ENCODE data around the gene GRB14. TPM values are rescaled to one million over a fixed set of nuclear protein-coding genes. Genes with fewer than 3 reads are reported as not detected.

The GRB14 gene
- total RNA-seq, 1 experiment from 2014 or later, result not detected

DNA sequence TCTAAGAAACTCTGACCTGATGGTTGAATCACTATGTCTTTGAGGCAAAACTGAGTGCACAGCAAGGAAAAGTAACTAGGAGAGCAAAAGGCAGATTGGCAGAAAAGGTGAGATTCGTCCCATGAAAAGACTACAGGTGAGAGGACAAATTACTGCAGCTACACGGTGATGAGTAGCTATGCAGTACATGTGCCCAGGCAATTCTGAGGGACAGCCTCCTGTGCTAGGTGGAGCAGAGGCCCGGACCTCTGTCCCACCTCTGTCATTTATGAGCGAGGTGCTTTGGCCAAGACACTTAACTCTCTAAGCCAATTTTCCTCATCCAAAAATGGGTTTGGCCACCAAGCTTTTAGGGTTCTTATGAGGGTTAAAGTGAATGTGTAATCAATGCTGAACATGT, 59.9 kb downstream of the GRB14 start:
- ATAC-seq (no peak), DNase-seq (ENCODE audit: low read depth, low spot score) (no peak)
- TF ChIP-seq, protein P1, sequence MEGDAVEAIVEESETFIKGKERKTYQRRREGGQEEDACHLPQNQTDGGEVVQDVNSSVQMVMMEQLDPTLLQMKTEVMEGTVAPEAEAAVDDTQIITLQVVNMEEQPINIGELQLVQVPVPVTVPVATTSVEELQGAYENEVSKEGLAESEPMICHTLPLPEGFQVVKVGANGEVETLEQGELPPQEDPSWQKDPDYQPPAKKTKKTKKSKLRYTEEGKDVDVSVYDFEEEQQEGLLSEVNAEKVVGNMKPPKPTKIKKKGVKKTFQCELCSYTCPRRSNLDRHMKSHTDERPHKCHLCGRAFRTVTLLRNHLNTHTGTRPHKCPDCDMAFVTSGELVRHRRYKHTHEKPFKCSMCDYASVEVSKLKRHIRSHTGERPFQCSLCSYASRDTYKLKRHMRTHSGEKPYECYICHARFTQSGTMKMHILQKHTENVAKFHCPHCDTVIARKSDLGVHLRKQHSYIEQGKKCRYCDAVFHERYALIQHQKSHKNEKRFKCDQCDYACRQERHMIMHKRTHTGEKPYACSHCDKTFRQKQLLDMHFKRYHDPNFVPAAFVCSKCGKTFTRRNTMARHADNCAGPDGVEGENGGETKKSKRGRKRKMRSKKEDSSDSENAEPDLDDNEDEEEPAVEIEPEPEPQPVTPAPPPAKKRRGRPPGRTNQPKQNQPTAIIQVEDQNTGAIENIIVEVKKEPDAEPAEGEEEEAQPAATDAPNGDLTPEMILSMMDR (IDR thresholded peaks at IDR 0.05), result no peak
- TF ChIP-seq POLR2AphosphoS5 (IDR thresholded peaks at IDR 0.05; ENCODE audit: low read depth, low read length), result no peak
- POLR2A ChIA-PET, result no interaction called here
- BruUV-seq (replicated peaks), result no TSS peak
- Histone ChIP-seq H3K9me3 (ENCODE audit: control insufficient read depth, insufficient read depth, low read depth, low read length) (no peaks in the 10 kb centered on the region), H3K36me3 (ENCODE audit: control insufficient read depth, insufficient read depth, low read length) (no peaks in the 10 kb centered on the region), H3K27ac (ENCODE audit: low read length) (no peak overlapping the region), H3K4me3 (ENCODE audit: low read depth in 2 of 2, low read length in 2 of 2) (no peak overlapping the region), H3K4me1 (ENCODE audit: control insufficient read depth, insufficient read depth, low read length) (no peaks in the 10 kb centered on the region), H3K27me3 (ENCODE audit: control insufficient read depth, insufficient read depth, low read length) (no peaks in the 10 kb centered on the region; the same call in 1 of the 2 replicates)
- in situ Hi-C loops (cut with HindIII; ENCODE audit: low pct_unique_long_range_greater_than_20kb, low sequenced_read_pairs), result no loop called here
- CTCF ChIA-PET, result interaction anchor here (0.6 kb wide), 1 partner anchor 903 kb away, joined by 9 read pairs; no protein-coding TSS in a partner anchor
- intact Hi-C loops (cut with micrococcal nuclease; ENCODE audit: unreplicated experiment), result loop anchor here (1.0 kb wide), 1 partner anchor 156 kb away; no protein-coding TSS in a partner anchor

DNA sequence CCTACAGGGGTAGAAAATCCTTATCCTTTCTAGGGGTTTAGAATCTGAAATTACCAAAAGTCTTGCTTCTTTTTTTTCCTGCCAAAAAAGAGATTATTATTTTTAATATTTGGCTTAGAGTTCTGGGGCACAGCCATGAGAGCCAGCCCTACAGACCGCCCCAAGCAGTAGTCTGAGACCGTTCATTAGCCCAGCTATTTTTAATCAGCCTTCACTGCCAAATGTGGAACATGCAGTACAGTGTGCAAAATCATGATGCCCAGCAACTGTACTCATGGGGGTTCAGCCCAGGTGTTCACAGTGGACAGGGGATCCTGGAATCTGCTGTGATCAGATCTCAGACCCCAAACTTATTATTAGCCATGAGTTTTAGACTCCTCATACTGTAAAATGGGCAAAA, 60.4 kb downstream of the GRB14 start:
- intact Hi-C loops (cut with micrococcal nuclease; ENCODE audit: unreplicated experiment), result loop anchor here (1.0 kb wide), 2 partner anchors 39 to 156 kb away; no protein-coding TSS in a partner anchor
- ChIA-PET POLR2A (no interaction called here), CTCF (interaction anchor here (0.9 kb wide), 1 partner anchor 39 kb away, joined by 3 read pairs; no protein-coding TSS in a partner anchor)
- no peak overlapping the region for H3K4me3 ChIP-seq (ENCODE audit: low read depth in 2 of 2, low read length in 2 of 2)
- H3K27me3 ChIP-seq (ENCODE audit: control insufficient read depth, insufficient read depth, low read length), result no peaks in the 10 kb centered on the region; the same call in 1 of the 2 replicates
- ATAC-seq, result no peak
- no peak overlapping the region for H3K27ac ChIP-seq (ENCODE audit: low read length)
- DNase-seq (ENCODE audit: low read depth, low spot score), result no peak
- in situ Hi-C loops (cut with HindIII; ENCODE audit: low pct_unique_long_range_greater_than_20kb, low sequenced_read_pairs), result no loop called here
- TF ChIP-seq, protein P1 (IDR thresholded peaks at IDR 0.05), result no peak
- TF ChIP-seq SIN3A (IDR thresholded peaks at IDR 0.05; ENCODE audit: borderline replicate concordance, insufficient read depth, low read depth, low read length) (no peak), POLR2AphosphoS5 (IDR thresholded peaks at IDR 0.05; ENCODE audit: low read depth, low read length) (no peak), TCF7L2 (IDR thresholded peaks at IDR 0.05; ENCODE audit: low read depth, low read length) (no peak)
- TF ChIP-seq, protein P2, sequence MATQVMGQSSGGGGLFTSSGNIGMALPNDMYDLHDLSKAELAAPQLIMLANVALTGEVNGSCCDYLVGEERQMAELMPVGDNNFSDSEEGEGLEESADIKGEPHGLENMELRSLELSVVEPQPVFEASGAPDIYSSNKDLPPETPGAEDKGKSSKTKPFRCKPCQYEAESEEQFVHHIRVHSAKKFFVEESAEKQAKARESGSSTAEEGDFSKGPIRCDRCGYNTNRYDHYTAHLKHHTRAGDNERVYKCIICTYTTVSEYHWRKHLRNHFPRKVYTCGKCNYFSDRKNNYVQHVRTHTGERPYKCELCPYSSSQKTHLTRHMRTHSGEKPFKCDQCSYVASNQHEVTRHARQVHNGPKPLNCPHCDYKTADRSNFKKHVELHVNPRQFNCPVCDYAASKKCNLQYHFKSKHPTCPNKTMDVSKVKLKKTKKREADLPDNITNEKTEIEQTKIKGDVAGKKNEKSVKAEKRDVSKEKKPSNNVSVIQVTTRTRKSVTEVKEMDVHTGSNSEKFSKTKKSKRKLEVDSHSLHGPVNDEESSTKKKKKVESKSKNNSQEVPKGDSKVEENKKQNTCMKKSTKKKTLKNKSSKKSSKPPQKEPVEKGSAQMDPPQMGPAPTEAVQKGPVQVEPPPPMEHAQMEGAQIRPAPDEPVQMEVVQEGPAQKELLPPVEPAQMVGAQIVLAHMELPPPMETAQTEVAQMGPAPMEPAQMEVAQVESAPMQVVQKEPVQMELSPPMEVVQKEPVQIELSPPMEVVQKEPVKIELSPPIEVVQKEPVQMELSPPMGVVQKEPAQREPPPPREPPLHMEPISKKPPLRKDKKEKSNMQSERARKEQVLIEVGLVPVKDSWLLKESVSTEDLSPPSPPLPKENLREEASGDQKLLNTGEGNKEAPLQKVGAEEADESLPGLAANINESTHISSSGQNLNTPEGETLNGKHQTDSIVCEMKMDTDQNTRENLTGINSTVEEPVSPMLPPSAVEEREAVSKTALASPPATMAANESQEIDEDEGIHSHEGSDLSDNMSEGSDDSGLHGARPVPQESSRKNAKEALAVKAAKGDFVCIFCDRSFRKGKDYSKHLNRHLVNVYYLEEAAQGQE (IDR thresholded peaks at IDR 0.05; ENCODE audit: insufficient read depth in 1 of 2, low read depth in 2 of 2, low read length in 1 of 2), result no peak
- H3K9me3 ChIP-seq (ENCODE audit: control insufficient read depth, insufficient read depth, low read depth, low read length), result no peaks in the 10 kb centered on the region
- no peaks in the 10 kb centered on the region for H3K4me1 ChIP-seq (ENCODE audit: control insufficient read depth, insufficient read depth, low read length)
- BruUV-seq (replicated peaks), result no TSS peak
- no peaks in the 10 kb centered on the region for H3K36me3 ChIP-seq (ENCODE audit: control insufficient read depth, insufficient read depth, low read length)

Data from Panc1 (cell line).